Daoy (cell line): ENCODE data around the gene PLA2G2F. TPM values are rescaled to one million over a fixed set of nuclear protein-coding genes. Genes with fewer than 3 reads are reported as not detected.

Experiments used
- DNase-seq: peaks from one replicate; pipeline ENCODE4 v3.0.0-alpha.2; 2015; ENCODE audit warnings: low read depth
- total RNA-seq: library from RNA; depleted of rRNA; stranded (reverse); fragments of >200 nt; shearing (Covaris generic); gene quantifications from 2 replicates; pipeline ENCODE4 v1.2.3, GENCODE V29; 2014; rRNA removed

Gene PLA2G2F
- total RNA-seq, 1 experiment from 2014 or later = not detected

- no peak for DNase-seq
These were observed 49.3 kb downstream of the PLA2G2F start for GRCh38 chr1:20188455-20188817.

GRCh38 chr1:20189664-20190063, 50.5 kb downstream of the PLA2G2F start:
- no peak for DNase-seq

GRCh38 chr1:20190256-20191160, 51.4 kb downstream of the PLA2G2F start:
- no peak for DNase-seq

- no peak for DNase-seq
These were observed 52.2 kb downstream of the PLA2G2F start for GRCh38 chr1:20191266-20191825.

- no peak for DNase-seq
These were observed 53.2 kb downstream of the PLA2G2F start for GRCh38 chr1:20192364-20192763.

- DNase-seq = no peak
These were observed 53.8 kb downstream of the PLA2G2F start for GRCh38 chr1:20192871-20193411.

- DNase-seq = no peak
These were observed 55.1 kb downstream of the PLA2G2F start for GRCh38 chr1:20194224-20194623.

GRCh38 chr1:20194757-20195461, 55.8 kb downstream of the PLA2G2F start:
- peak; percentile 71 for DNase-seq

- DNase-seq = no peak
These were observed 56.3 kb downstream of the PLA2G2F start for GRCh38 chr1:20195462-20195780.

GRCh38 chr1:20197329-20197791, 58.2 kb downstream of the PLA2G2F start:
- no peak for DNase-seq

GRCh38 chr1:20198296-20198695, 59.2 kb downstream of the PLA2G2F start:
- no peak for DNase-seq

GRCh38 chr1:20198918-20199317, 59.8 kb downstream of the PLA2G2F start:
- DNase-seq = no peak

GRCh38 chr1:20199403-20199802, 60.3 kb downstream of the PLA2G2F start:
- no peak for DNase-seq

- DNase-seq = no peak
These were observed 60.7 kb downstream of the PLA2G2F start for GRCh38 chr1:20199840-20200239.

Other genes with a start within 250 kb of the PLA2G2F start
- gene PLA2G2E, start 215.7 kb upstream of the PLA2G2F start, total RNA-seq = not detected in 2 replicates
- gene PLA2G2A, start 159.7 kb upstream of the PLA2G2F start, total RNA-seq = not detected in 2 replicates
- gene PLA2G5, start 69.1 kb upstream of the PLA2G2F start, total RNA-seq = not detected in 2 replicates
- not detected in 2 replicates for gene PLA2G2D, start 19.8 kb upstream of the PLA2G2F start, total RNA-seq
- gene UBXN10, start 46.8 kb downstream of the PLA2G2F start, total RNA-seq = 0.11 and 0.48 TPM in 2 replicates
- gene PLA2G2C, start 47.2 kb downstream of the PLA2G2F start, total RNA-seq = not detected in 2 replicates
- gene VWA5B1, start 151.6 kb downstream of the PLA2G2F start, total RNA-seq = not detected in 2 replicates